Cortex of kidney (tissue), 1 donor: ENCODE results near the gene BEAN1.

ENCODE experiments used
- DNase-seq: peaks from one replicate; lab custom pipeline; 2025; lab: John Stamatoyannopoulos, UW

Gene BEAN1

GRCh38 chr16:66419527-66419926 lies 7.6 kb upstream of the BEAN1 start:
- no peak for DNase-seq

- DNase-seq: no peak
Observed at GRCh38 chr16:66420396-66420795, 6.7 kb upstream of the BEAN1 start.

- DNase-seq: no peak
Observed at GRCh38 chr16:66421891-66422290, 5.2 kb upstream of the BEAN1 start.

- DNase-seq: no peak
Observed at GRCh38 chr16:66422366-66422765, 4.7 kb upstream of the BEAN1 start.

- DNase-seq: no peak
Observed at GRCh38 chr16:66423177-66423576, 3.9 kb upstream of the BEAN1 start.

GRCh38 chr16:66425651-66426050 lies 1.4 kb upstream of the BEAN1 start:
- DNase-seq: no peak

- no peak for DNase-seq
Observed at GRCh38 chr16:66426112-66427035, 721 bp upstream of the BEAN1 start.

GRCh38 chr16:66427871-66428681 lies 981 bp downstream of the BEAN1 start:
- no peak for DNase-seq

- no peak for DNase-seq
Observed at GRCh38 chr16:66428682-66429251, 1.7 kb downstream of the BEAN1 start.

- DNase-seq: no peak
Observed at GRCh38 chr16:66429290-66429962, 2.3 kb downstream of the BEAN1 start.

GRCh38 chr16:66430214-66430613 lies 3.1 kb downstream of the BEAN1 start:
- DNase-seq: no peak

GRCh38 chr16:66431760-66432159 lies 4.7 kb downstream of the BEAN1 start:
- no peak for DNase-seq

- no peak for DNase-seq
Observed at GRCh38 chr16:66432429-66432828, 5.3 kb downstream of the BEAN1 start.

GRCh38 chr16:66434619-66435430 lies 7.7 kb downstream of the BEAN1 start:
- no peak for DNase-seq

GRCh38 chr16:66435896-66436295 lies 8.8 kb downstream of the BEAN1 start:
- no peak for DNase-seq

GRCh38 chr16:66437391-66437945 lies 10.4 kb downstream of the BEAN1 start:
- DNase-seq: no peak

GRCh38 chr16:66438536-66438935 lies 11.4 kb downstream of the BEAN1 start:
- DNase-seq: no peak

- no peak for DNase-seq
Observed at GRCh38 chr16:66439051-66439730, 12.1 kb downstream of the BEAN1 start.

- DNase-seq: no peak
Observed at GRCh38 chr16:66440271-66440802, 13.2 kb downstream of the BEAN1 start.

- DNase-seq: no peak
Observed at GRCh38 chr16:66440970-66441369, 13.9 kb downstream of the BEAN1 start.
